Fibroblast of lung (primary cell): ENCODE results near the gene HRH3. TPM values are rescaled to one million over a fixed set of nuclear protein-coding genes. Genes with fewer than 3 reads are reported as not detected.

Experiments
- DNase-seq, 2 donors: peaks; one replicate each; pipeline versions ENCODE4 v3.0.0 to v3.0.0-alpha.2; 2010; ENCODE audit warnings: low read depth in 2 of 2
- H2AFZ ChIP-seq: 2 replicates; pipeline ENCODE4 v1.5.1; 2012; ENCODE audit warnings: low read length, control low read depth, inconsistent platforms
- H3K27ac ChIP-seq: 2 replicates; pipeline ENCODE4 v1.5.1; 2011; ENCODE audit warnings: low read length, control low read depth; ENCODE audit not compliant: insufficient read depth
- H3K27me3 ChIP-seq: 2 replicates; pipeline ENCODE4 v1.5.1; 2011; ENCODE audit warnings: mild to moderate bottlenecking, low read length; ENCODE audit not compliant: control insufficient read depth, insufficient read depth
- H3K36me3 ChIP-seq: 2 replicates; pipeline ENCODE4 v1.5.1; 2011; ENCODE audit warnings: low read length; ENCODE audit not compliant: control insufficient read depth, insufficient read depth
- H3K4me1 ChIP-seq: 2 replicates; pipeline ENCODE4 v1.5.1; 2011; ENCODE audit warnings: low read length; ENCODE audit not compliant: control insufficient read depth, insufficient read depth; ENCODE audit errors: extremely low read depth
- H3K4me2 ChIP-seq: 2 replicates; pipeline ENCODE4 v1.5.1; 2011; ENCODE audit warnings: low read length, control low read depth; ENCODE audit not compliant: insufficient read depth; ENCODE audit errors: extremely low read depth
- H3K4me3 ChIP-seq, 4 experiments: fragments of 200-600 bp in 1 of 4; sonication (generic) in 1 of 4; replicated peaks in 1 of 4; 2 replicates each; pipeline ENCODE4 v1.5.1; 2011 to 2016; ENCODE audit warnings: low read length in 4 of 4, low read depth in 3 of 4, mild to moderate bottlenecking in 3 of 4, control low read depth in 2 of 4, inconsistent platforms in 1 of 4, mixed read lengths in 1 of 4; ENCODE audit not compliant: insufficient read depth in 1 of 4; ENCODE audit errors: control extremely low read depth in 1 of 4
- H3K79me2 ChIP-seq: 2 replicates; pipeline ENCODE4 v1.5.1; 2012; ENCODE audit warnings: mild to moderate bottlenecking, low read length, inconsistent platforms; ENCODE audit not compliant: control insufficient read depth, insufficient read depth
- H3K9ac ChIP-seq: 2 replicates; pipeline ENCODE4 v1.5.1; 2011; ENCODE audit warnings: mild to moderate bottlenecking, low read length, control low read depth; ENCODE audit not compliant: insufficient read depth
- H3K9me3 ChIP-seq: 2 replicates; pipeline ENCODE4 v1.5.1; 2012; ENCODE audit warnings: low read depth, low read length; ENCODE audit not compliant: control insufficient read depth, insufficient read depth
- H4K20me1 ChIP-seq: 2 replicates; pipeline ENCODE4 v1.5.1; 2011; ENCODE audit warnings: low read length; ENCODE audit not compliant: control insufficient read depth, insufficient read depth; ENCODE audit errors: extremely low read depth
- EZH2 ChIP-seq: IDR thresholded peaks from 2 replicates; pipeline ENCODE4 v1.5.1; 2012; ENCODE audit warnings: low read length, control low read depth, mild to moderate bottlenecking; ENCODE audit errors: missing control alignments
- polyA plus RNA-seq, 2 donors: library from polyadenylated mRNA; depleted of rRNA in 1 of 2; stranded (reverse) in 1 of 2; unstranded in 1 of 2; fragments of >200 nt; gene quantifications; 2 replicates each; pipeline ENCODE4 v1.2.1, GENCODE V29; 2011 to 2012; ENCODE audit warnings: missing spikeins in 1 of 2
- total RNA-seq: library from RNA; depleted of rRNA; stranded (reverse); fragments of >200 nt; gene quantifications from 2 replicates; pipeline ENCODE4 v1.2.1, GENCODE V29; 2014

The HRH3 gene
- total and polyA plus RNA-seq, 2 donors (not counting 1 experiment from before 2014, with no cell fraction given): not detected

DNA sequence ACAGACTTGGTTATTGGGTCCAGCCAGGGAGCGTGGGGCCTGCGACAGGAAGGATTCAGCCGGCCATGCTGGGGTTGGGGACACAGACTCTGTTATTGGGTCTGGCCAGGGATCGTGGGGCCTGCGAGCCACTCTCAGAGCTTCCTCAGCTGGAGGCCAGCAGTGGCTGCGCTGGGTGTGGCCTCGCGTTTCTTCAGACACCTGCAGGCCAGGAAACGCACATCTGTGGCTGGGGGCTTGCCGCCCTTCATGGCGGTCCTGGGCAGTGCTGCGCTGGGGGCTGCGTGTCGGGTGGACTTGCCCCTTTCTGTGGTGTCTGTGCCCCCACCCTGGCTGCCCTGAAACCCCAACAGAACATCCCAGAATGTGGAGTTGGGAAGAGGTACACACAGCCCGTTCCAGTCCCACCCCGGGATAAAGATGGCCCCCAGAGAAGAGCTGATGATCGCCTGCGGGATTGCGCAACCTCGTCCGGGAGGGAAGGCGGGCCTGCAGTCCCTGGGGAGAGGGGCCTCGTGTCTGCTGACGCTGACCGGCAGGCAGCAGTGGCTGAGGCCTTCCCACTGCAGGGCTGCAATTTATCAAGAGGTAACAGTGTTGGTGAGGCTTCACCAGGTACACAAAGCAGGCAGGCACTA lies 54.2 kb downstream of the HRH3 start:
- H3K4me2 ChIP-seq: no peak overlapping the region
- H3K36me3 ChIP-seq: peaks cover 22% of the 10 kb centered on the region
- H4K20me1 ChIP-seq: no peaks in the 10 kb centered on the region
- H3K4me1 ChIP-seq: peaks cover 4% of the 10 kb centered on the region
- H3K27me3 ChIP-seq: no peaks in the 10 kb centered on the region
- no peak overlapping the region for H2AFZ ChIP-seq
- H3K27ac ChIP-seq: no peak overlapping the region
- no peak overlapping the region for H3K4me3 ChIP-seq
- no peak overlapping the region for H3K9ac ChIP-seq
- TF ChIP-seq EZH2: no peak
- no peaks in the 10 kb centered on the region for H3K79me2 ChIP-seq
- no peaks in the 10 kb centered on the region for H3K9me3 ChIP-seq
- DNase-seq: peak in 1 of 2 donors; percentile 37

Other genes starting within 250 kb of the HRH3 start
- gene TAF4, start 154.4 kb downstream of the HRH3 start, total RNA-seq: 2.8 and 3.0 TPM in 2 replicates
- gene TAF4, start 154.4 kb downstream of the HRH3 start, polyA plus RNA-seq: 2.6 and 4.2 TPM in 2 replicates
- 46.7 and 48.7 TPM in 2 replicates for gene LSM14B, start 97.8 kb downstream of the HRH3 start, total RNA-seq
- gene LSM14B, start 97.8 kb downstream of the HRH3 start, polyA plus RNA-seq: 20.2 and 24.7 TPM in 2 replicates
- 234 and 274 TPM in 2 replicates for gene PSMA7, start 76.9 kb downstream of the HRH3 start, total RNA-seq
- gene PSMA7, start 76.9 kb downstream of the HRH3 start, polyA plus RNA-seq: 342 and 397 TPM in 2 replicates
- gene SS18L1, start 76.5 kb downstream of the HRH3 start, total RNA-seq: 5.6 and 7.4 TPM in 2 replicates
- 3.8 and 4.7 TPM in 2 replicates for gene SS18L1, start 76.5 kb downstream of the HRH3 start, polyA plus RNA-seq
- gene MTG2, start 37.2 kb downstream of the HRH3 start, total RNA-seq: 17.5 and 20.5 TPM in 2 replicates
- gene MTG2, start 37.2 kb downstream of the HRH3 start, polyA plus RNA-seq: 16.5 and 26.2 TPM in 2 replicates
- 23.6 and 27.9 TPM in 2 replicates for gene OSBPL2, start 18.2 kb upstream of the HRH3 start, total RNA-seq
- 11.4 and 13.3 TPM in 2 replicates for gene OSBPL2, start 18.2 kb upstream of the HRH3 start, polyA plus RNA-seq
- 61.1 and 71.3 TPM in 2 replicates for gene ADRM1, start 82.7 kb upstream of the HRH3 start, total RNA-seq
- 41.2 and 67.1 TPM in 2 replicates for gene ADRM1, start 82.7 kb upstream of the HRH3 start, polyA plus RNA-seq
- gene LAMA5, start 147.0 kb upstream of the HRH3 start, total RNA-seq: 47.0 and 81.6 TPM in 2 replicates
- gene LAMA5, start 147.0 kb upstream of the HRH3 start, polyA plus RNA-seq: 1.5 and 4.3 TPM in 2 replicates
- gene RPS21, start 166.8 kb upstream of the HRH3 start, total RNA-seq: 718 and 867 TPM in 2 replicates
- 2,081 and 2,825 TPM in 2 replicates for gene RPS21, start 166.8 kb upstream of the HRH3 start, polyA plus RNA-seq
- 0.51 and 0.66 TPM in 2 replicates for gene CABLES2, start 187.0 kb upstream of the HRH3 start, total RNA-seq
- gene CABLES2, start 187.0 kb upstream of the HRH3 start, polyA plus RNA-seq: 2.9 and 4.4 TPM in 2 replicates
- gene RBBP8NL, start 207.3 kb upstream of the HRH3 start, total RNA-seq: not detected in 2 replicates
- gene RBBP8NL, start 207.3 kb upstream of the HRH3 start, polyA plus RNA-seq: not detected in 2 replicates